ENCODE measurements around the gene CALU. TPM values are rescaled to one million over a fixed set of nuclear protein-coding genes. Genes with fewer than 3 reads are reported as not detected.

The CALU gene
- total RNA-seq, 1 experiment from 2014 or later = 575 TPM

DNA sequence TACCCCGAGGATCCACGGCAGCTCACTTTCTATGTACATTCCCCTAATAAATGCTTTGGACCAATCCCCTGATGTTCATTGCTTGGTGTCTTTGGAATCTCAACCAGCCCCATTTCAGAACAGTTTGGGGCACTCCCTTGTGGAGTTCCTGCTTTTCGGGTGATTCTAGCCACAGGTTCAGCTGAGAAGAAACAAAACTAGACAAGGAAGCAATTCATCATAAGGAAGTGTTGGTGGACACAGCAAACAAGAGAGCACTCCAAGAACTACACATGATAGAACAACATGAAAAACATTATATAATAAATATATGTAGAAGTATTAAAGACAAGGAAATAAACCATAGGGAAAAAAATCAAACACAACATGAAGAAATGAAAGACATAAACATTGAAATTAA is 46.6 kb downstream of the CALU start:
- no peak for DNase-seq (ENCODE audit: low read depth)

DNA sequence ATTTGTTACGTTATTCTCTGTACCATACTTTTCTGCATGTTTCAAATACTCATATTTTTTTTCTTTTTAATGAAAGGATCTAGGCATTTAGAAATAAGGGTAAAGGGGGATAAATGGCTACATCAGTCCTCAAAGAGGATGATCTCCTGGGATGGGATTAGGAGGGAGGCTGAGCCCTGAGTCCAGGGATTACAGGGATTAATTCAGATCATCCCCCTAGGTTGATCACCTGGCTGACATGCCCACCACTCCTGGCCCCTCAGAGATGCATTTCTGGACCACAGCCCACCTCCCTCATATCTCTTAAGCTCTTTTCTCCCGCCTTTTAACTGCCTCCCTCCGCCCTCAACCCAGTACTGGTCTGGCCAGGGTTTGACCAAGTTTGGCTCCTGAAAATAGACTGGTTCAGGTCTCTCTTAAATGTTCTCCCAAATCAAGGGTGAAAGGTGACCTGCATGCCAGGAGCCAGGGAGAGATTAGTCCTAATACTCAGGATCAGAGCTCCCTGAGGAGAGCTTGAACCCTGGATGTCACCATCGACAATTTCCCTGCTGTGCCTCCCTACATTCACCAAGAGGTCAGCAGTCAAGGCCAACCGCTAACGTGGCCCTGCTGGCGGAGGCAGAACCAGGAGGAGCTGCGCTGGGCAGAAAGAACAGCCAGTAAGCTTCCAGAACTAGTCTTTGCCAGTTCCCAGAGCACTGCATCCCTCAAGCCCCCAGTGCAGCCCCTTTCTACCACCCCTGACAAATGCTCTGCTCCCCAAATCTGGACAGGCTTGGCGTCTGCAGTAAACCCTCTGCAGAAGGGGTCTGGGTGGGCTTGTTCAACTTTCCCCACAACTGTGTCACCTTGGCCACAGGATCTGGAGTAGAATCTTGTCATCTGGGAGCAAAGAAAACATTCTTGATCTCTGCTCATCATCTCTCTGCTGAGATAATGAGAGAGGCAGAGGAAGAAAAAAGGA is 49.6 kb downstream of the CALU start:
- DNase-seq (ENCODE audit: low read depth) = no peak

GRCh38 chr7:128790315-128791041 is 51.3 kb downstream of the CALU start:
- DNase-seq (ENCODE audit: low read depth) = no peak

- DNase-seq (ENCODE audit: low read depth) = peak; percentile 60
Observed at GRCh38 chr7:128791121-128791971, 52.2 kb downstream of the CALU start, which contains the start of gene CCDC136. Gene CCDC136 (plus strand): TSS chr7:128791968. CDS start chr7:128792412, 444 bp downstream.

GRCh38 chr7:128791972-128792327 is 52.8 kb downstream of the CALU start:
- DNase-seq (ENCODE audit: low read depth) = peak; percentile 26

DNA sequence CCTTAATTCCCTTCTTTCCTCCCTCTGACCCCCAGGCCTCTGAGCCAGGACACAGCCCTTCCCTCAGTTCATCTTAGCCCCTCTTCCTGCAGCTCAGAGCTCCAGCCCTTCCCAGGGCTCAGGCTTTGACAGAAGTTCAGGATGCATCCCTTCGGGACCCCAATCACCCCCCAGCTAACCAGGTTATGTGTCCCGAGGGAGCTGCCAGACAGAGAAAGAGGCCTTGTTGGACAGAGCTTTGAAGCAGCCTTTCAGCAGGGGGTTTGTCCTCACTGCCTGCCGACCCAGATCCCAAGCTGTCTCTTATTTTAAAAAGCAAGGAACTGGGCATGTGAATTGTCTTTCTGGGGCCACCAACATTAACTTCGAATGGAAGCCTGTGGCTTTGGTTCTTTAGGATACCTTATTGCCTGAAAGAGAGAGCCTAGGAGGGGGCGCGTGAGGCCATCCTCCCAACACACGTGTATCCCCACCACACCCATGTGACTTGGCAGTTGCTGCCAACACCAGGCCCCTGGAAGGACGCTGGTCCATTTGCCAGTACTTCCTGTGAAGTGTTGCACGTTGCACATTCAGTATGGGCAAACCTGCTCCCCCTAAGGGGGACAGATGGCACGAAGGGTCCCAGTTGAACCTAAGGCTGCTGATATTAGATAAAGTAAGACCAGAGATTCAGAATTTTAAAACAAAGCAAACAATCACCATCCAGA is 53.5 kb downstream of the CALU start:
- peak; percentile 15 for DNase-seq (ENCODE audit: low read depth)

DNA sequence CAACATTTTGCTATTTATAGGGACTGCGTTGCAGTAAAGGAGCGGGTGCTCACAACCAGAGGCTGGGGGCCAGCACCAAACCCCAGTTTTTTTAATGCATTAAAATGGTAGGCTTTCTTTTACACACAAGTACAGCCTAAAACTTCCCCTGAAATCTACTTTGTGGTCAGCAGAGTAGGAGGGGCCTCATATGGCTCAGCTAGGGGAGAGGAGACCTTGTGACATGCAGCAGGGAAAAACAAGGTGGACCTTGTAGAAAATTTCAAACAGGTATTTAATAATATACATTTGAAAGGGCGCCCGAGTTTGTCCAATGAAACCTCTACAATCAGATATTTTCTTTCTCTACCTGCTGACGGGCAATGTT is 54.0 kb downstream of the CALU start:
- DNase-seq (ENCODE audit: low read depth) = no peak

DNA sequence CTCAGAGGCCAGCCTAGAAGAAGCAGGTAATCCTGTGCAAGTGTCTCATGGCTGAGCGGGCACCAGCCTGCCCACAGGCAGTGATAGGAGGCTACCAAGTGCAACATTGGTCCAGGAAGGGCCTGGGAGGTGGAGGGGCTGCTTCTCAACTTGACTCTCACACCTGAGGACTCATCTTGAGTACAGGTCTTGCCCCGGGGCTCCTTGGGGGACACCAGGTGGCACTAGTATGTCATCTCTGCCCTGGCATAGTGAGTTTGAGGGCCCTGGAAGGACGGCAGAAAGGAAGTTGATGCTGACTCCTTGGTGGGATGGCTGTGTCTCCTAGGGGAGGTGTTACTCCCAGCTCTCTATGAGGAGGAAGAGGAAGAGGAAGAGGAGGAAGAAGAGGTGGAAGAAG is 54.9 kb downstream of the CALU start:
- DNase-seq (ENCODE audit: low read depth) = no peak

DNA sequence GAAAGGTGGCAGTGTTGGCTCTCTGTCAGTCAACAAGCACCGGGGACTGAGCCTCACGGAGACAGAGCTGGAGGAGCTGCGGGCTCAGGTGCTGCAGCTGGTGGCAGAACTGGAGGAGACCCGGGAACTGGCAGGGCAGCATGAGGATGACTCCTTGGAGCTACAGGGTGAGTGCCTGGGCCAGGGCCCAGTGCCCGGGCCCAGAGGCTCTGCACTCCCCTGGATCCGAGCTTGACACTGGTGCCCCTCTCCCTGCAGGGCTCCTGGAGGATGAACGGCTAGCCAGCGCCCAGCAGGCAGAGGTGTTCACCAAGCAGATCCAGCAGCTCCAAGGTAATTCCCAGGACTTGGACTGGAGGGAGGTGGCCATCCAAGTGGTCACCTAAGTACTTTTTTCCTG is 55.3 kb downstream of the CALU start:
- no peak for DNase-seq (ENCODE audit: low read depth)

GRCh38 chr7:128795129-128795528 is 56.0 kb downstream of the CALU start:
- DNase-seq (ENCODE audit: low read depth) = no peak

- DNase-seq (ENCODE audit: low read depth) = no peak
Observed at GRCh38 chr7:128796327-128796726, 57.2 kb downstream of the CALU start.

GRCh38 chr7:128799451-128799850 is 60.3 kb downstream of the CALU start:
- DNase-seq (ENCODE audit: low read depth) = no peak

DNA sequence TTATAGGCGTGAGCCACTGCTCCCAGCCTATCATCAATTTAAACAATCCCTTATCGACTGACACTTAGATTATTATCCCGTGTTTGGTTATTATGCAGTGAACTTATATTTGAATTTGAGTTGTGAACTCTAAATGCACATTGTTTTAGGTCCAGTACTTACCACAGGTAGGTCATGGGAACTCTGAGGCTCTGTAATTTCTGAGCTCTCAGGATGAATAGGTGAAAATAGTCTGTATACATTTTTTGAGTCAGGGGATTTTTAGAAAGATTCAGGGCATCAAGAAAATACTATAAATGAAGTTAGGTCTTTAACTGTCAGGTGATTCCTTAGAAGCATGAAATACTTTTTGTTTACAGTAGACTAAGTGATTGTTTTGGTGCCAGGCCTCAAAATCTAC is 61.4 kb downstream of the CALU start:
- no peak for DNase-seq (ENCODE audit: low read depth)

- no peak for DNase-seq (ENCODE audit: low read depth)
Observed at GRCh38 chr7:128801003-128801402, 61.8 kb downstream of the CALU start.

- DNase-seq (ENCODE audit: low read depth) = no peak
Observed at GRCh38 chr7:128801667-128802418, 62.7 kb downstream of the CALU start.

DNA sequence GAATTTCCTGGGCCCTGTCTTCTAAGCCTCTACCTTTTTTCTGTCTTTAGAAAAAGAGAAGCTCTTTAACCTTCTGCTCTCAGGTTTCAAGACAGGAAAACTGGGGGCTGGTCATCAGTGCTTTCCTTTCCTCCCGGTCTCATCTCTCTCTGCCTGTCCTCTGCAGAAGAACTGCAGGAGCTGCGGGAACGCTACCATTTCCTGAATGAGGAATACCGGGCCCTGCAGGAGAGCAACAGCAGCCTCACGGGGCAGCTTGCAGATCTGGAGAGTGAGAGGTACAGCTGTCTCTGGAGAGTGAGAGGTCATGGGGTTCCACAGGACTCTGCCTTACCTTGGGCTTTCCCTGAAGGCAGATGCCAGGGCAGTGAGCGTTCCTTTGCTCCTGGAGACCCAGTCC is 65.3 kb downstream of the CALU start:
- DNase-seq (ENCODE audit: low read depth) = no peak

DNA sequence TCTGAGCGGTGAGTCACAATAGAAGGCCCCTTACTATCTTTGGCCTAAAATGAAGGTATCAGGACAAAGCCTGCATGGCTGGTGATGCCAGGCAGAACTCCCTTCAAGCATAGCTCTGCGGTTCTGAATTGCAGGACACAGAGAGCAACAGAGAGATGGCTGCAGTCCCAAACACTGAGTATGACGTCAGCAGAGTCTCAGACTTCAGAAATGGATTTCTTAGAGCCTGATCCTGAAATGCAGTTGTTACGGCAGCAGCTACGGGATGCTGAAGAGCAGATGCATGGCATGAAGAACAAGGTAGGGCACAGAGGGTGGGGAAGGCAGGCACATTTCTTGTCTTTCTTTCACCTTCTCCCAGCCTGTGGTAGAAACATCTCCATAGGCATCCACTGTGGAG is 66.1 kb downstream of the CALU start:
- no peak for DNase-seq (ENCODE audit: low read depth)

DNA sequence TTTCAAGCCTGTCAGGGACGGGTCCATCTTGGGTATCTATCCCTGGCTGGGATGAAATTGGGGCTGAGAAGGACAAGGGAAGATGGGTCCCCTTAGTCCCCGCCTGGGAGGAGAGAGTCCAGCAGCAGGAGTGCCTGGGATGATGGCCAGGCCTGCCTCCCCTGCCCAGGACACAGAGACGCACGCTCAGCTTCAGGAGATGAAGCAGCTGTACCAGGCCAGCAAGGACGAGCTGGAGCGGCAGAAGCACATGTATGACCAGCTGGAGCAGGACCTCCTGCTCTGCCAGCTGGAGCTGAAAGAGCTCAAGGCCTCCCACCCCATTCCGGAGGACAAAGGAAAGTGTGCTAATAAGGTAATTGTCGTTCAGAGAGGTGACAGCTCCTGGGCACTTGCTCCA is 68.0 kb downstream of the CALU start:
- DNase-seq (ENCODE audit: low read depth) = no peak

DNA sequence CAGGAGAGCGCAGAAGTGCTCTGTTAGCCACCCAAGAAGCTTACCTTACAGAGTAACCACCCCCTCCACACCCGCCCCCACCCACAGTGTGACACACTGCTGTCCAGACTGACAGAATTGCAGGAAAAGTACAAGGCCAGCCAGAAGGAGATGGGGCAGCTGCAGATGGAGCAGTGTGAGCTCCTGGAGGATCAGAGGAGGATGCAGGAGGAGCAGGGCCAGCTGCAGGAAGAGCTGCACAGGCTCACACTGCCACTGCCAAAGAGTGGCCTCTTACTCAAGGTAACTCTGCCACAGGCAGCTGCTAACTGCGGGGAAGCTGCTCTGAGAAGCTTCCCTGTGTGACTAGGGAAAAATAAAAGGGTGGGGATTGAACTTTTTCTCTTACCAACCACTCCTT is 70.2 kb downstream of the CALU start:
- no peak for DNase-seq (ENCODE audit: low read depth)

DNA sequence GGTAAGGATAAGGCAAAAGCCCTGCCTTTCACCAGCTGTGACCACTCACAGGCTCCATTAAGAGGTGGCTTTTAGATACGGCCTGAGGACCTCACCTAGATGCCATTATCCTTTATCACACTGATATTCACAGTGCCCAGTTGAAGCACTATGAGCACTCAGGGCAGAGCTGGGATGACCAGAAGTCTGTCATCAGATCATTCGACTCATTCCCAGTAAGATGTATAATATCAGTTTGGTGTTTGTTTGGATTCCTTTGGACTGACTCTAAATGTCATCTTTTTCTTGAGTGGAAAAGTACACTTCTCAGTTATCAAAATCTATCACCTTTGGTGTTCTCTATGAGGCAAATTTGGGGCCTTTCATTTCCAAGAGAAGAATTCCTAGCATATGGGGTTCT is 71.3 kb downstream of the CALU start:
- DNase-seq (ENCODE audit: low read depth) = no peak

DNA sequence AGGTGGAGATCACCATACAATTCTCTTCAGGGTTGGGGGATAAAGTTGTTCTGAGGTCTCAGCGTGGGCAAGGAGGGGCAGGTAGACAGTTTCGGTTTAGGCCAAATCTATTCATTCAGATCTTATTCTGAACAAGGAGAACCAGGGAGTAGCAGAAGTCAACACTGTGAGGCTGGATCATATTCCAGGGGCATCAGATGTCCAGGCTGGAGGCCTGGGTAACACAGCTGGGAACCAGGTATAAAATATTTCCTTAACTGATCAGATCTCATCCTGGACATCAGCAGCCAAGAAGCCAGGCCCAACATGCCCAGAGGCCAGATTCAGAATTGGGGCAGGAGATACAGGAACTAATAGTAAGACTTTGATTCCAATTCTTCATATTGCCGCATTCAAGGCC is 71.8 kb downstream of the CALU start:
- no peak for DNase-seq (ENCODE audit: low read depth)
